PFSK-1 (cell line): Measurements from ENCODE around the gene RAB8A.

Experiments
- FOXP2 ChIP-seq: optimal IDR thresholded peaks from 2 replicates; pipeline ENCODE3; 2011; ENCODE audit warnings: borderline replicate concordance, control low read depth, inconsistent platforms; ENCODE audit not compliant: insufficient read depth; ENCODE audit errors: extremely low read length, extremely low read depth
- POLR2AphosphoS5 ChIP-seq: IDR thresholded peaks from 2 replicates; pipeline ENCODE4 v1.6.1; 2012; ENCODE audit warnings: low read depth, mild to moderate bottlenecking, control low read depth, low read length, moderate library complexity
- SIN3A ChIP-seq: IDR thresholded peaks from 2 replicates; pipeline ENCODE4 v1.6.1; 2012; ENCODE audit warnings: mild to moderate bottlenecking, low read length, moderate library complexity, borderline replicate concordance; ENCODE audit not compliant: insufficient read depth
- TAF1 ChIP-seq: IDR thresholded peaks from 2 replicates; pipeline ENCODE4 v1.6.1; 2012; ENCODE audit warnings: low read length, control low read depth, borderline replicate concordance; ENCODE audit not compliant: insufficient read depth
- TF ChIP-seq, protein P1 (sequence below), 2 experiments: IDR thresholded peaks; 2 replicates each; pipeline versions ENCODE4 v1.6.1 to v1.8.0; 2011 to 2012; ENCODE audit warnings: low read depth in 2 of 2, low read length in 2 of 2, control low read depth in 1 of 2, inconsistent platforms in 1 of 2, mild to moderate bottlenecking in 1 of 2, moderate library complexity in 1 of 2; ENCODE audit not compliant: insufficient read depth in 1 of 2

RAB8A gene

DNA sequence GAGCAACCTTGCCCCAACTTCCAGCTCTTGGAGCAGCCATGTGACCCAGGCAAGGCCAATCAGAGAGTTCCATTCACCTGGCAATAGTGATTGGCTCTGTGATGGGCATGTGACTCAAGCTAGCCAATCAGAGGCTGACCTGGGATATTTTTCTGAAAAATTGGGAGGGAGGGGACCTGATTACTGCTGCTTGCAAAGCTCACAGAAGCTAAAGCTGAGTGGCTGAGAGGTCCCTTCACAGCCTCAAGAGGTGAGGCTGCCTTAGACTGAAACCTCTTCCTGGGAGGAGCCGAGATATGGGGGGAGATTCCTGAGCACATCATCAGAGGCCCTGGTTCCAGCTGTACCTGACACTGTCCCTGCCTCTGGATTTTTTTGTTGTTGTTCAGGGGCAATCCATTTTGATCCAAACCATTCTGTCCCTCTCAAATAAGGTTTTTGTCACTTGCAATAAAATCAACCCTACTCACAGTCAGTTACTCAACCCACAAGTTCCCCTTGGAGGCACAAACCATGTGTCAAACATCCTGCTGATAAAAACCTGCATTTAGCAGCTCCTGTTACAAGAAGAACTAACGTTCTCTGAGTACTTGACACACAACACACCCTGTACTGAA, 56.9 kb downstream of the RAB8A start:
- TF ChIP-seq POLR2AphosphoS5 = no peak
- TF ChIP-seq, protein P1, sequence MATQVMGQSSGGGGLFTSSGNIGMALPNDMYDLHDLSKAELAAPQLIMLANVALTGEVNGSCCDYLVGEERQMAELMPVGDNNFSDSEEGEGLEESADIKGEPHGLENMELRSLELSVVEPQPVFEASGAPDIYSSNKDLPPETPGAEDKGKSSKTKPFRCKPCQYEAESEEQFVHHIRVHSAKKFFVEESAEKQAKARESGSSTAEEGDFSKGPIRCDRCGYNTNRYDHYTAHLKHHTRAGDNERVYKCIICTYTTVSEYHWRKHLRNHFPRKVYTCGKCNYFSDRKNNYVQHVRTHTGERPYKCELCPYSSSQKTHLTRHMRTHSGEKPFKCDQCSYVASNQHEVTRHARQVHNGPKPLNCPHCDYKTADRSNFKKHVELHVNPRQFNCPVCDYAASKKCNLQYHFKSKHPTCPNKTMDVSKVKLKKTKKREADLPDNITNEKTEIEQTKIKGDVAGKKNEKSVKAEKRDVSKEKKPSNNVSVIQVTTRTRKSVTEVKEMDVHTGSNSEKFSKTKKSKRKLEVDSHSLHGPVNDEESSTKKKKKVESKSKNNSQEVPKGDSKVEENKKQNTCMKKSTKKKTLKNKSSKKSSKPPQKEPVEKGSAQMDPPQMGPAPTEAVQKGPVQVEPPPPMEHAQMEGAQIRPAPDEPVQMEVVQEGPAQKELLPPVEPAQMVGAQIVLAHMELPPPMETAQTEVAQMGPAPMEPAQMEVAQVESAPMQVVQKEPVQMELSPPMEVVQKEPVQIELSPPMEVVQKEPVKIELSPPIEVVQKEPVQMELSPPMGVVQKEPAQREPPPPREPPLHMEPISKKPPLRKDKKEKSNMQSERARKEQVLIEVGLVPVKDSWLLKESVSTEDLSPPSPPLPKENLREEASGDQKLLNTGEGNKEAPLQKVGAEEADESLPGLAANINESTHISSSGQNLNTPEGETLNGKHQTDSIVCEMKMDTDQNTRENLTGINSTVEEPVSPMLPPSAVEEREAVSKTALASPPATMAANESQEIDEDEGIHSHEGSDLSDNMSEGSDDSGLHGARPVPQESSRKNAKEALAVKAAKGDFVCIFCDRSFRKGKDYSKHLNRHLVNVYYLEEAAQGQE (IDR thresholded peaks at IDR 0.05; ENCODE audit: insufficient read depth in 1 of 2, low read depth in 2 of 2, low read length in 2 of 2) = no peak

DNA sequence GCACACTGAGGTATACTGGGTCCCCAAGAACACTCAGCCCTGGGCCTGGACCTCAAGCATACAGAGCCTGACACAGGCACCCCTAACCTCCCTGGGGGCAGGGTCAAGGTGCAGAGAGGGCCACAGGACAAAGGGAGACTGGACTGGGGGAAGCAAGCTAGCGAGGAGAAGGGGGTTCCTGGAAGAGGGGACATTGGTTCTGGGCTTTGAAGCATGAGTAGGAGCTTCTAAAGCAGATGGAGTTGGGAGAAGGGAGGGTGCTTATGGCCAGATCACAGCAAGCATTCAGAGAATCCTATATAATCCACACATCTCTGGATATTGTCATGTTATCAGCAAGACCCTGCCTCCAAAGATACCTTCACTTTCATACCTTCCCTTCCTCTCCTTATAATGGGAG, 58.4 kb downstream of the RAB8A start:
- no peak for TF ChIP-seq POLR2AphosphoS5
- no peak for TF ChIP-seq SIN3A
- TF ChIP-seq TAF1 = no peak
- TF ChIP-seq, protein P1 (IDR thresholded peaks at IDR 0.05; ENCODE audit: insufficient read depth in 1 of 2, low read depth in 2 of 2, low read length in 2 of 2) = no peak
- TF ChIP-seq FOXP2 = no peak

- TF ChIP-seq FOXP2 (no peak), SIN3A (no peak), TAF1 (no peak), POLR2AphosphoS5 (no peak)
- TF ChIP-seq, protein P1 (IDR thresholded peaks at IDR 0.05; ENCODE audit: insufficient read depth in 1 of 2, low read depth in 2 of 2, low read length in 2 of 2) = no peak
Observed at GRCh38 chr19:16175954-16176353, 64.3 kb downstream of the RAB8A start.

DNA sequence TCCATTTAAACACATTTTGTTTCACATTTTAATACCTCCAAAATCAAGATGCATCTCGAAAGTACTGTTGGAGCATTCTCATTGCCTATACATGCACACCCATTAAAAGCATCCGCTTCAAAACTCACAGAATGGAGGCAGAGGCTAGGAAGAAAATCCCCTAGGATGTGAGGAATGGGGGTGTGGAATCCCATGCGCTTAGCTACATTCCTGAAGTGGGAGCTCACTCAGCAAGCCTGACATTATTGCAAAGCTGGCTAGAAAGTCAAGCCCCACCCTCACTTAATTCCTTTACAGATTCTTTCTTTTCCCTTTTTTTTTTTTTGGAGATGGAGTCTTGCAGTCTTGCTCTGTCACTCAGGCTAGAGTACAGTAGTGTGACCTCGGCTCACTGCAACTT, 68.9 kb downstream of the RAB8A start:
- TF ChIP-seq TAF1 (no peak), POLR2AphosphoS5 (no peak), FOXP2 (no peak), SIN3A (no peak)
- TF ChIP-seq, protein P1 (IDR thresholded peaks at IDR 0.05; ENCODE audit: insufficient read depth in 1 of 2, low read depth in 2 of 2, low read length in 2 of 2) = no peak
